ENCODE results near the gene NPFFR1.

The NPFFR1 gene

DNA sequence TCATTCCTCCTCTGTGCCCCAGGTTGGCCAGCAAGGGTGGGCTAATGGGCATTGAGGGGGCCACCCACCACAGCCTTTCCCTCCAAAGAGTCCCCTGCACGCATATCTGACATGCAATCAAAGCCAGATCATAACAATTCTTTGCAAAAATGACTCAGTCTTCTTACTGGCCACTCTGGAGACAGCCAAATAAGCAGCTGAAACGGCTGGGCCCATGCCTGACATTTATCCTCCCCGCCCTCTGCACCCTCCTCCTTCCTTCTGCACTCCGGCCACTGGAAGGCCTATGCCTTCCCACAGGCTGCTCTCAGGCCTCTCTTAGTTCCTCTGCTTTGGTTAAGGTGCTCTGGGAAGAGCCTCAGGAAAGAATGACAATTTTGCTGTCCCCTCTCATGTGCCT is 29.2 kb upstream of the NPFFR1 start:
- no peak for DNase-seq

DNA sequence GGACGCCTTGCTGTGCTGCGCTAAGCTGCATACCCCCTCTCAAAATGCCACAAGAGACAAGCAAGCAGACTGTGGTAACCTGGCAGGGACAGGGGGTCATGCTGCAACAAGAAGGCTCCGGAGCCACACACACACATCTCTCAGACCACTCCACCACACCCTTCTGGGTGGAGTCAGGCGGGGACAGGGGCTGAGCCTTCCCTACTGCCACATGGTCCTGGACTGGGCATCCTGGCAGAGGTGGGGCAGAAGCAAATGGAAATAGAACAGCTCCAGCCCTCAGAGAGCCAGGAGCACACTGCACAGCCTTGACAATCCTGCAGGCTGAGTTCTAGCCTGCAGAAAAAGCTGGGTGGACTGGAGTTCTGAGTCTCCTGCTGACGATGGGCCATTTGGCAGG is 28.4 kb upstream of the NPFFR1 start:
- no peak for DNase-seq

DNA sequence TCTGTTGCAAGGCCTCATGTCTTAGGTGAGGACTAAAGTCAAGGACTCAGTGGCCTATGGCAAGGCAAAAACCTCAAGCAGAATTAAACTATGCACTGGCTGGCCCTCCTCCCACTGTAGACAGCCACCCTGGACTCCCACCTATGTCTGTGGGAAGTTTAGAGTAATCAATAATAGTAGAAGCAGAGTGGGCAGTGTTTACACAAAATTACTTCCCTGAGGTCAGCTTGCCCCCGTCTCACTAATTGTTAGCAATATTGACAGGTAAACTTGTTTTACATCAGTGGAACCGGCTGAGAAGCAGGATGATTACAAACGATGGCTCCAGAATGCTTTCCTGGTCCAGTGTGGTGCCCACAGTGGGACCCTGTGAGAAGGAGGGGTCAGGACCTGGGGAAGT is 27.9 kb upstream of the NPFFR1 start:
- no peak for DNase-seq

DNA sequence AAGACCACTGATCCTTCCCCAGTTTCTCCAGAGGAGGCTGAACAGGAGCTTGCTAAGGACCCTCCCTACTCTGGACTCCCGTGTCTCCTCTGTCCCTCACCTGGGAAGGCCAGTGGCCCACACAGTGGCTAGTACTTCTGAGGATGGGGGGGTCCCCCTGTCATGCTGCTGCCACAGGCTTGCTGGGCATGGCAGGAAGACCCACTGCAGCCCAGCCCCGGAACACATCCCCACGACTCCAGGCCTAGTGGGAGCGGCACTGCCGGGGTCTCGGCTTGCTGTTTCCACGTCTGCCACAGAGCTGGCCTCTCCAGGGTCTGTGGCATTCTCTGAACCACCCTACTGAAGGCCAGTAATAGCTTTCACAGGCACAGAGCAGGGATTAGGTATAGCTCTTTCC is 25.9 kb upstream of the NPFFR1 start:
- no peak for DNase-seq

DNA sequence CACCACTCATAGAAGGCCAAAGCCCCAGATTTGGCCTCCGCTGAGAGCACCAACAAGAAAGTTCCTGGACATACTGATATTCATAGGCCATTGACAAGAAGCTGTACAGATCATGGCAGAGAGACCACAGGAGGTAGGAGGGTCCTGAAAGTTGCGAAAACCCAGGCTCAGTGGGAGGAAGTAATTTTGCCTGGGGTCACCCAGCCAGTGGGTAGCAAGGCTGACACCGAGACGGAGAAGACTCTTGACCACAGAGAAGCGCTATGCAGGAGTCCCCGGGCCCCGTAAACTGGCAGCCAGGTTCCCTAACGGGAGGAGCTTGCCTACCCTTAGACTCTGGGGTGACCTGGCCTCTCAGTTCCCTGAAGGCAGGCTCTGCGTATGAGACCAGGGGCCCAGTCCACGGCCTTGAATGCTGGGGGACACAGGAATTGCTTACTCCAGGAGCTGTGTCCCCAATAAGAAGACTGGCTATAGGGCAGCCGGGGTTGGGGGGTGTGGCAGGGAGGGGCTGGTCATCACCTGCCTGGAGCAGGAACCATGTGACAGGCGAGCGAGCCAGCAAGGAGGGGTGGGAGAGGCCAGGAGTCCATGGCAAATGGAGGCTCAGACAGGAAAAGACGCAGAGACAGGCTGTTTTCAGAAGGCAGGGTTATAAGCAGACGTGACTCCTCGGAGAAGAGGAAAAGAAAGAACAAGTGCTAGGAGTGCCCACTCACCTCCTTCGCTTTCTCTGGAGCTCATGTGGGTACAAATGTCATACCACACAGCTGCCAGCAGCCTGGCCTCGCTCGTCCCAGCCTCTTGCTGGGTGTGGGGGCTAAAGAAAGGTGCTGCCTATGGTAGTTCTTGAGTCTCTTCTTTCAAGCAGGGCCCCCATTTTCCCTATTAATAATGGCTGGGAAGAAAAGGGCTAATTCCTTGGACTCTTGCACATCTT is 24.6 kb upstream of the NPFFR1 start:
- DNase-seq = no peak

DNA sequence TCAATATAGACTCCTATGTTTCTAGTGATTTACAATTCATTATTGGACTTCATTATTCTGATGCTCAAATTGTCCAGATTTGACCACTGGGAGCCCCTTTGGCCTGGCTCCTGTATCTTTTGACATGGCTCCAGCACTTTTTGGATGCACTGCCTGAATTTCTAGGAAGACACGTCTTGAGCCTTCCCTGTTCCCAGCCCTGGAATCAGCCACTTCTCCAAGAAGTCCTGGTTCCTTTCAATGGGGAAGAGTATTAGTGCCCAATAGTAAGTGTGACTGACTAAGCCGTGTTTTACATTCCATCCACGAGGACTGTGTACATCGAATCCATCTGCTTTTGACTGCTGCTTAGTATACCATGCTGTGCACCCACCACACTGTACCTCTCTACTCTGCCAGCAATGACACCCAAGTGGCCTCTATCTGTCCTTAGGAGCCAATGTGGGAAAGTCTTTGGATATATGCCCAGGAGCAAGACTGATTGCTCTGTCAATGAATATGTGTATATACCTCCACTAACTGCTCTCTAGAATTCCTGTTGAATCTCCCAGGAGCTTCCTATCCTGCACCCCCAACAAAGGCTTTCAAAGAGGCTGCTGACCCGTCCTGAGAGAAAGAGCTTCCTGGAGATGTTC is 23.2 kb upstream of the NPFFR1 start:
- no peak for DNase-seq

DNA sequence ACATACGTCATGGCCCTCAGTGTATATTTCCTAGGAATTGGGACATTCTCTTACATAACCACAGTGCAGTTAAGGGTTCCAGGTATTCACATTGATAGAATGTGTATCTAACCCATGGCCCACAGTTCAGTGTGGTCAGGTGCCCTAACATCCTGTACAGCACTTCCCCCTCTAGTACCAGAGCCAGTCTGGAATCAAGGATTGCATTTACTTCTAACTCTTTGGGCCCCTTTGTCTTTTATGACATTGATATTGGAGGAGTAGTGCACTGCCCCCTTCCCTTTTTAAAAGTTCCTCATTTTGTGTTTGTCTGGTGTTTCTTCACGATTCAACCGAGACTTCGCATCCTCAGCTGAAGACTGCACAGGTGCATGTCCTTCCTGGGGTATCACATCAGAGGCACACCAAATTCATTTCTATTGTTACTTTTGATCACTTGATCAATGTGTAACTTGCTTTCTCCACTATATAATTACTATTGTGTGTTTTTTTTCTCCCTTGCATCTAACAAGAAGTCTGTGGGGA is 22.4 kb upstream of the NPFFR1 start:
- DNase-seq = no peak

DNA sequence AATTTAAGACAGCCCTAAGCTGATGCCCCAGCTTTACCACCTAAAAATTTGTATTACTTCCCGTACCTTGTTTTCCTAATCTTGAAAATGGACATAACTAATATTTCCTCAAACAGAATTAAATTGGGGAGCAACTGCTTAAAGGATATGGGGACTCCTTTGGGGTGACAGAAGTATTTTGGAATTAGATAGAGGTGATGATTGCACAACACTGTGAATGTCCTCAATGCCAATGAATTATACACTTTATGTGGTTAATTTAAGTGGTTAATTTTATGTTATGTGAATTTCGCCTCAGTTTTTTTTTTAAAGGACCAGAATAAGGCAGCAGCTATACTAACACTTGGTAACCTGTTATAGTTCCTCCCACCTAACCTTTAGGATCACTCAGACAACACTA is 19.9 kb upstream of the NPFFR1 start:
- no peak for DNase-seq

DNA sequence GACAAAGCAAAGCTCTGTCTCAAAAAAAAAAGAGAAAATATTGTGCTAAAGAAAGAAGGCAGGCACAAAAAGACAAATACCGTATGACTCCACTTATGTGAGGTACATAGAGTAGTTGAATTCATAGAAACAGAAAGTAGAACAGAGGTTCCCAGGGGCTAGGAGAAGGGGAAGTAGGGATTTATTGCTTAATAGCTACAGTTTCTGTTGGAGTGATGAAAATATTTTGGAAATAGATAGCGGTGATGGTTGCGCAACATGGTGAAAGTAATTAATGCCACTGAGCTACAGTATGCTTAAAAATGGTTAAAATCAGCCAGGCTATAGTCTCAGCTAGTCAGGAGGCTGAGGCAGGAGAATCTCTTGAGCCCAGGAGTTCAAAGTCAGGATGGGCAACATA is 18.5 kb upstream of the NPFFR1 start:
- peak; percentile 45 for DNase-seq

DNA sequence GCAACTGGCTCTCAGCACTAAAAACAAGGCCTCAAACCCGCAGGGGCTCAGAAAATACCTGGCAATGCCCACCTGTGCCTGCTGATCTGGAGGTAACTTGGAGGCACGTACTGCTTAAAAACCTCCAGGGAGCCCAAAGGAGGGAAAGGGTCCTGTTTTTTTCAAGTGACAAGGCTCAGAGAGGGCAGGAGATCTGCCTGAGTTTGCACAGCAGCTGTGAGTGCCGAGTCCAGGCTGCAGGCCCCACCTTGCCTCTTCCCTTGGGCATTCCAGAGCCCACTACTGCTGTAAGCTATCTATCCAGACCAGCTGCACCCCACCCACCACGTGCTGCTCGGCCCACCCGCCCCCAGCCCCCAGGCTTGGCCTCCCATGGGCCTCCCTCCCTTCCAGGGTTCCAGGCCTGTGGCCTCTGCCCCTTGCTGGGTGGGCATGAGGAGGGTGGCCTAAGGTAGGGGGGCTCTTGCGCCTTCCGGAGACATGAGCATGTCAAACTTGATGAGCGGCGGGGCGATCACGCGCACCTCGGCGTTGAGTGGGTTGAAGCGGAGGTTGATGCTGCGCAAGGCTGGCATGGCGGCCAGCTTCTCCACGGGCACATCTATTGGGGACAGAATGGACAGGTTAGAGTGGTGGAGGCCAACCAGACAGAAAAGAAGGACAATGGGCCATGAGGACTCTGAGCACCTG is 17.2 kb upstream of the NPFFR1 start:
- DNase-seq = no peak

DNA sequence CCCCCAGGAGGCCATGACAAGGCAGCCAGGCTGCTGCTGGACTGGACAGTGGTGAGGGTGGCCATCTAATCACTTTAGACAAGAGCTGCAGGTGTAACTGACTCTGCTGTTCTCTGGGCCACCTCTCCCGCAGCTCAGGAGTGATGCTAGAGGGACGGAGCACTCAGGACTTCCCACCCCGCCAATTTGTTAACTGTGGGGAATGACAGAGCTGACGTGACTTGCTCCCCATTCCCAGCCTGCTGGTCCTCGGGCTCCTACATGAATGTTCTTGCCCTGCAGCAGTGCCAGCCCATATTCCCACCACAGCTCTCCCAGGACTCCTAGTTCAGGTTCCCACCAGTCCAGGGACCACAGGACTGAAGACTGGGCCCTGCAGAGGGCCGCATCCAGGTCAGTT is 16.7 kb upstream of the NPFFR1 start:
- DNase-seq = no peak

DNA sequence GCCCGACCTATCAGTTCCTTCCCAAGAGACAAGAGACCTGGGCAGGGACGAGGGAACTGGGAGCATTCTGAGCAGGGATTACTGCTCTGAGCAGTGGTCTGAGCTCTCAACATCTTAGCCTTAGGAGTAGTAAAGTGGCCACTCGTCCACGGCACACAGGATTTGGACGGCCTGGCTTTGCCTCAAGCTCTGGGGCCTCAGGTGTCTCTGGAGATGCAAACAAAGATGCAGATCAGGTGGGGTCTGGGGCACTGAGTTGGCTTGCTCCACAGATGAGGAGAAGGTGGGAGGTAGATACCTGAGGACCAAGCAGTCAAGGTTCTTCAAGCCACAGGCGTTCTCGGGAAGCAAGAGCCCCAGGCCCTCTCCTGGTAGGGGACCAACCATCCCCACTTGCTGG is 16.1 kb upstream of the NPFFR1 start:
- DNase-seq = no peak

DNA sequence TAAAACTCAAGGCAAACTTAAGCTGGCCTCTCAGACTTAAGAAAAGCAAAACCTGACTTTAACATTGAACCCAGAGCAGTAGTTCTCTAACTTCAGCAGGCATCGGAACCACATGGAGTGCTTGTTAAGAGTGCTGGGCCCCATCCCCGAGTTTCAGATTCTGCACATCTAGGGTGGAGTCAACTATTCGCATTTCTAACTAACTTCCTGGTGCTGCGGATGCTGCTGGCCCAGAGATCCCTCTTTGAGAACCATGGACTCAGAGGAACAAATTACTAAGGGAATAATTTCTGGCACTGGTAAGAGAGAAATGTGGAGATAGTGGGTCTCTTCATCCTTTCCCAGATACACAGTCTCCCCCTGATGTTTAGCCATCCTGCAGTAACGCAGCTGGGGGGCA is 14.6 kb upstream of the NPFFR1 start:
- DNase-seq = no peak

DNA sequence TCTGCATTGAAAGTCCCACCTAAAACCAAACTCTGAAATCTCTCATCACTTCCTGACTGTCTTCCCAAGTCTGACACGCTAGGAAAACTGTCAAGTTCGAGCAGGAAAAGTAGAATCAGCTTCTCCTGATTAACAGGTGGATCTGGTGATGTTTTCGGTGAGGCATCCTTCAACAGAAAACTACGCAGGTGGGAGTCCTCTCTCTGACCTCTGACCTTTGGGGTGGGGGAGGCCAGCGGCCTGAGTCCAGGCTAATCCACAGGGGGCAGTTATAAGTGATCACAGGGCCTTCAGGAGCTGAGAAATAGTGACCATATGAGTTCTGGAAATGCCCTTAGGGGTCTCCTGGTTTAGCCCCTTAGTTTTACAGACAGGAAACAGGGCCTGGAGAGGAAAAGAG is 13.4 kb upstream of the NPFFR1 start:
- no peak for DNase-seq

DNA sequence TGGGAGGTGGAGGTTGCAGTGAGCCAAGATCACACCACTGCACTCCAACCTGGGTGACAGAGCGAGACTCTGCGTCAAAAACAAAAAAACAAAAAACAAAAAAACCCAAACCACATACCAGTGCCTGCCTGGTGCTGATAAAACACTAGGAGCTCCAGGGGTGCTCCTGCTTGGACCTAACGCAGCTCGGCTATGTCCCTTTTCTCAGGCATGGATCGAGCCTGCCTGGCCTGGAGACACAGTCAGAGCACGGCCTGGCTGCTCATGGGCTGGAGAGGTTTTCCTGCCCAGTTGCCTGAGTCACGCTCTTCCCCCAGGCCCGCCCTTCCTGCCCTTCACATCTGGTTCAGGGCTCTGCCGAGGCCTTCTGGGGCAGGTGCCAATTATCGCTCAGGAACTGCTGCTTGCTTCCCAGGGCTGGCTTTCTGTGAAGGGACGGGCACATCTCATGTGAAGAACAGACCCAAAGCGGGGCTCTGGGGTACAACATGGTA is 12.6 kb upstream of the NPFFR1 start:
- DNase-seq = peak; percentile 85

DNA sequence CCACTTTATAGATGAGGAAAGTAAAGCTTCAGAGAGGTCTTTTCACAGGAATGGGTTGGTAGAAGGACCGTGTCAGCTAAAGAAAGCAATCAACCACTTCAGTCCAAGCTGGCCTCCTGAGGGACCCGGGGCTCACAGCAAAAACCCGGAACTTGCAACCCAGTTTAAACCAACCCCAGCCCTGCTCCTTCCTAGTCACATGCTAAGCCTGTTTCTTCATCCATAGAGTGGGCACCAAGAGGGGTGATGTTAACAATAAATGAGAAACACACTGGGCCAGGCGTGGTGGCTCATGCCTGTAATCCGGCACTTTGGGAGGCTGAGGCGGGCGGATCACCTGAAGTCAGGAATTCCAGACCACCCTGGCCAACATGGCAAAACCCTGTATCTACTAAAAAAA is 12.1 kb upstream of the NPFFR1 start:
- no peak for DNase-seq

DNA sequence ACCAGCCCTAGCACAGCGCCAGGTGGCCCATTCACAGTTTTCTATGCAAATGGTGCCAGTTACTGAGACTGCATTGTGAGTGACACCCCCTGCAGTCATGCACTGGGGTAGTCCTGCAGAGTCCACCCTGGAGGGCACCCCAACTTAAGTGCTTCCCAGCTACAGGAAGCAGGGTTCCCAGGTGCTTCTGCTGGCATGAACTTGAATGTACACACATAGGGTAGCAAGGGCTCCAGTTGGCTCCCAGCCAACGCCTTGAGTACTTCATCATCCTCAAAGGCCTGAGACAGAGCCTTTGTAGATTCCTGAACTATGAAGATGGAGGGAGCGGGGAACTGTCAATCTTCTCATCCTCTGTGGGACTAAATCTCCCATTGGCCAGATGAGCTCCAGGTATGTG is 11.5 kb upstream of the NPFFR1 start:
- DNase-seq = no peak

DNA sequence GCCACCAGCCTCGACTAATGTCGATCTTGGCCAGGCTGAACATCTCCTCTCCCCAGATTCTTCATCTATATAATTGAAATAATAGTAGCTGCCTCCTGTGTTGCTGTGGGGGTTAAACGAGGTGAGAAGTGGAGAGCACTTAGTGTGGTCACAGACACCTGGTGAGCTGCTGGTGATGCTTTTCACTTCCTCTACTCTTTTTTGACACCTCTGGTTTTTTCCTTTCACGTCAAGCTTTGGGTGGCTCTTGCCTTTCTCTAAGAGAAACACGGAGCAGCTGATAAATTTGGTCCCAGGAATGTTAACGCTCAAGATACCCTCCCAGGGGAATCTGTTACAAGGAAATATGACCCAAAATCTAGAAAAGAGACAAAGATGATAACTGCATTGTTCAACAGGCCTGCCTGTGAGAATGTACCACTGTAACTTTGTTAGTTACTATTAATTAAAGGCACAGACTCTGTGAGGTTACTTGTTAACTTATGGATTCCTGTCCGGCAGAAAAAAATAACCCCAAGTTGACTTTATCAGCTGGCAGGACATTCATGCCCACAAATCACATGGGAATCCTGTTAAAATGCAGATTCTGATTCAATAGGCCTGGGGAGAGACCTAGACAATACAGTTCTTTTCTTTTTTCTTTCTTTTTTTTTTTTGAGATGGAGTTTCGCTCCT is 9.5 kb upstream of the NPFFR1 start:
- no peak for DNase-seq

DNA sequence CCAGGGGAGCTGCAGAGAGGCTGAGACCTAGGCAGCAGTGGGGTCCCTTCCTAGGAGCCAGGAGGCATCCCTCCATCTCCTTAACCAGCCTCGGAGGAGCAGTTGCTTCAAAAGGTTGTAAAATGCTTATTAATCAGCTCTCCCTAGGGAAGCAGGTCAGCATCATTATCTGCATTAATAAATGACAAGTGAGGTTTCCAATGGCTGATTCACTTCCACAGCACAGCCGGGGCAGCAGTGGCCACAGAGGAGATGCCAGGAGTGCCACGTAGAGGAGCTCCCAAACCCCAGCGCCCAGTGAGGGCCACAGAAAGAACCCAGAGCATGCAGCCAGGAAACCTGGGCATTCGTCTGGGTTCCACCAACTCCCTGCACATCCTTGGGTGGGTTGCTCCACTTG is 8.2 kb upstream of the NPFFR1 start:
- DNase-seq = no peak

DNA sequence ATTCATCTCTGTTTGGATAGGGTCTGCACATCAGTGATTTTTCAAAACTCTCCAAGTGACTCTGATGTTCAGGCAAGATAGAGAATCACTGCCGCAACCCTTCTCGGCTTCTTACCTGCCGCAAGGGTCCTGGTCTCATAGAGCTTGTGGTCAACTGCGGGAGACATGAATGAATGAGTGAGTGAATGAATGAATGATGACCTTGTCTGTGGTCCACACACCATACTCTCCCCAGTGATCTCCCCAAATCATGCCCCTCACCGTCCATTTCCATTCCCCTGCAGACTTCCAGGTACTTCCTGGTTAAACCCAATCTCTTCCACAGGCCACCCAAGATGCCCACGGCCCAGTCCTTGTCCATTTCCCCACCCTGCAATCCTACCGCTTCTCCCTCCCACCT is 5.9 kb upstream of the NPFFR1 start:
- no peak for DNase-seq

DNA sequence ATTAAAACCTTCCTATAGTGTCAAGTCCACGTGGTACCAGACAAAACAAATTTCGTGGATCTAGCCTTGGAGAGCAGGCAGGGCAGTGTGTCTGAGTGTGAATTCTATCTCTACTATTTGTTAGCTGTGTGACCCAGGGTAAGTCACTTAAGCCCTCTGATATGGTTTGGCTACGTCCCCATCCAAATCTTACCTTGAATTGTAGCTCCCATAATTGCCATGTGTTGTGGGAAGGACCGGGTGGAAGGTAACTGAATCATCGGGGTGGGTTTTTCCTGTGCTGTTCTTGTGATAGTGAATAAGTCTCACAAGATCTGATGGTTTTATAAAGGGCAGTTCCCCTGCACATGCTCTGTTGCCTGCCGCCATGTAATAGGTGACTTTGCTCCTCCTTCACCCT is 2.8 kb upstream of the NPFFR1 start:
- no peak for DNase-seq

DNA sequence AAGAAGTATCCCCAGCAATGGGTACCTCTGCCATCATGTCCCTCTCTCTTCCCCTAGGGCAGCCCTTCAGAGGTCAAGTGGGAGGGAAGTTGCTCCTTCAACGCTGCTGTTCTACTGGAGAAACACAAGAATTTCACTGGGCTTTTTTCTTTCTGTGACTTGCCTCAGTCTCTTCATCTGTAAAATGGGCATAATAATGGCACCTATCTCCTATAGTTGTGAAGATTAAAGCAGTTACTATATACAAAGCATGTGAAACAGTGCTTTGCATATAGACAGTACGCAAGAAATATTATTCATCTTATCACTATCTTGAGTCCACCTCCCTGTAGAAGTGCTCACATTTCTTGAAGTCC is 1.6 kb upstream of the NPFFR1 start:
- DNase-seq = no peak

Data from fibroblast of skin of abdomen (primary cell).